T-helper 17 cell (primary cell): ENCODE measurements around the gene GFRA1. TPM values are rescaled to one million over a fixed set of nuclear protein-coding genes. Genes with fewer than 3 reads are reported as not detected.
A peak's percentile ranks its signal among the peaks of the same experiment; 100 is the strongest.

Experiments
- ATAC-seq: fragments of 150-1000 bp; cut with Tn5 transposase; 2 replicates; pipeline ENCODE4 v1.10.0; 2021; ENCODE audit warnings: mild to moderate bottlenecking, moderate library complexity
- DNase-seq, 3 donors: peaks; one replicate each; pipeline versions ENCODE4 v3.0.0 to v3.0.0-alpha.2; 2020 to 2021
- H3K9me3 ChIP-seq: one replicate; pipeline ENCODE4 v1.7.0; 2013; ENCODE audit warnings: low read length, mild to moderate bottlenecking; ENCODE audit not compliant: control insufficient read depth, poor library complexity, severe bottlenecking
- H3K27ac Mint-ChIP-seq: one replicate; pipeline ENCODE4 v1.8.0; 2022; ENCODE audit warnings: mild to moderate bottlenecking, moderate library complexity, mixed read lengths
- H3K27me3 Mint-ChIP-seq: one replicate; pipeline ENCODE4 v1.8.0; 2022; ENCODE audit warnings: mixed read lengths
- H3K36me3 Mint-ChIP-seq: one replicate; pipeline ENCODE4 v1.8.0; 2022; ENCODE audit warnings: low read depth, mixed read lengths
- H3K4me1 Mint-ChIP-seq: one replicate; pipeline ENCODE4 v1.8.0; 2022; ENCODE audit warnings: mild to moderate bottlenecking, mixed read lengths
- H3K4me3 Mint-ChIP-seq: one replicate; pipeline ENCODE4 v1.8.0; 2022; ENCODE audit warnings: mild to moderate bottlenecking, moderate library complexity, mixed read lengths
- total RNA-seq, 4 donors: library from RNA in 2 of 4; stranded (reverse) in 2 of 4; gene quantifications; one replicate each; pipeline ENCODE4 v1.2.3 and lab custom pipeline; 2022 to 2026

The GFRA1 gene
- not detected for total RNA-seq
- total RNA-seq (lab: John Stamatoyannopoulos, UW) = 0 to 0.58 reads per million in 2 donors

- no peak within 1 kb of the TSS for H3K27ac Mint-ChIP-seq
- peaks cover 67% of the 10 kb centered on the region for H3K27me3 Mint-ChIP-seq
- peaks cover 5% of the 10 kb centered on the region for H3K36me3 Mint-ChIP-seq
- no peaks in the 10 kb centered on the region for H3K9me3 ChIP-seq
- ATAC-seq (no peak), DNase-seq (no peak)
- peaks cover 4% of the 10 kb centered on the region for H3K4me1 Mint-ChIP-seq
- peak within 1 kb of the TSS; percentile 85 for H3K4me3 Mint-ChIP-seq
Measured at GRCh38 chr10:116272440-116273283, at the start of gene GFRA1. TSS of gene GFRA1 (minus strand) at chr10:116273206. CDS start at chr10:116272029, 1,177 bp downstream.

- DNase-seq = no peak
- no peaks in the 10 kb centered on the region for H3K4me1 Mint-ChIP-seq
- H3K4me3 Mint-ChIP-seq = no peak overlapping the region
- no peak overlapping the region for H3K27ac Mint-ChIP-seq
- no peaks in the 10 kb centered on the region for H3K36me3 Mint-ChIP-seq
- no peaks in the 10 kb centered on the region for H3K9me3 ChIP-seq
- H3K27me3 Mint-ChIP-seq = no peaks in the 10 kb centered on the region
- no peak for ATAC-seq
Measured at GRCh38 chr10:116316503-116316902, 43.5 kb upstream of the GFRA1 start.

GRCh38 chr10:116312548-116312947 lies 39.5 kb upstream of the GFRA1 start:
- no peaks in the 10 kb centered on the region for H3K9me3 ChIP-seq
- Mint-ChIP-seq H3K4me1 (no peaks in the 10 kb centered on the region), H3K36me3 (no peaks in the 10 kb centered on the region), H3K27ac (no peak overlapping the region), H3K4me3 (no peak overlapping the region), H3K27me3 (no peaks in the 10 kb centered on the region)
- ATAC-seq (no peak), DNase-seq (no peak)

- no peaks in the 10 kb centered on the region for H3K9me3 ChIP-seq
- Mint-ChIP-seq H3K27ac (no peak overlapping the region), H3K4me3 (no peak overlapping the region), H3K36me3 (no peaks in the 10 kb centered on the region), H3K4me1 (no peaks in the 10 kb centered on the region), H3K27me3 (no peaks in the 10 kb centered on the region)
- no peak for ATAC-seq
- no peak for DNase-seq
Measured at GRCh38 chr10:116311706-116312490, 38.9 kb upstream of the GFRA1 start.

- no peak for ATAC-seq
- no peaks in the 10 kb centered on the region for H3K4me1 Mint-ChIP-seq
- H3K4me3 Mint-ChIP-seq = no peak overlapping the region
- no peak for DNase-seq
- no peak overlapping the region for H3K27ac Mint-ChIP-seq
- H3K36me3 Mint-ChIP-seq = no peaks in the 10 kb centered on the region
- no peaks in the 10 kb centered on the region for H3K9me3 ChIP-seq
- no peaks in the 10 kb centered on the region for H3K27me3 Mint-ChIP-seq
Measured at GRCh38 chr10:116311016-116311415, 38.0 kb upstream of the GFRA1 start.

- Mint-ChIP-seq H3K4me1 (no peaks in the 10 kb centered on the region), H3K4me3 (no peak overlapping the region), H3K27ac (no peak overlapping the region), H3K27me3 (no peaks in the 10 kb centered on the region), H3K36me3 (no peaks in the 10 kb centered on the region)
- no peak for DNase-seq
- ATAC-seq = no peak
- no peaks in the 10 kb centered on the region for H3K9me3 ChIP-seq
Measured at GRCh38 chr10:116307455-116307854, 34.4 kb upstream of the GFRA1 start.

GRCh38 chr10:116306847-116307246 lies 33.8 kb upstream of the GFRA1 start:
- no peak for ATAC-seq
- H3K4me1 Mint-ChIP-seq = no peaks in the 10 kb centered on the region
- no peak for DNase-seq
- no peaks in the 10 kb centered on the region for H3K27me3 Mint-ChIP-seq
- H3K9me3 ChIP-seq = no peaks in the 10 kb centered on the region
- H3K36me3 Mint-ChIP-seq = no peaks in the 10 kb centered on the region
- H3K4me3 Mint-ChIP-seq = no peak overlapping the region
- no peak overlapping the region for H3K27ac Mint-ChIP-seq

GRCh38 chr10:116304923-116305322 lies 31.9 kb upstream of the GFRA1 start:
- Mint-ChIP-seq H3K27me3 (no peaks in the 10 kb centered on the region), H3K27ac (no peak overlapping the region), H3K36me3 (no peaks in the 10 kb centered on the region), H3K4me1 (no peaks in the 10 kb centered on the region), H3K4me3 (no peak overlapping the region)
- DNase-seq = no peak
- H3K9me3 ChIP-seq = no peaks in the 10 kb centered on the region
- no peak for ATAC-seq

- Mint-ChIP-seq H3K27ac (no peak overlapping the region), H3K4me3 (no peak overlapping the region), H3K4me1 (no peaks in the 10 kb centered on the region), H3K27me3 (no peaks in the 10 kb centered on the region), H3K36me3 (no peaks in the 10 kb centered on the region)
- no peak for DNase-seq
- H3K9me3 ChIP-seq = no peaks in the 10 kb centered on the region
- no peak for ATAC-seq
Measured at GRCh38 chr10:116300542-116300941, 27.5 kb upstream of the GFRA1 start.

GRCh38 chr10:116298586-116298985 lies 25.6 kb upstream of the GFRA1 start:
- ATAC-seq = no peak

GRCh38 chr10:116296291-116296721 lies 23.3 kb upstream of the GFRA1 start:
- H3K27ac Mint-ChIP-seq = no peak overlapping the region
- no peak overlapping the region for H3K4me3 Mint-ChIP-seq
- no peak for ATAC-seq
- no peak for DNase-seq
- H3K4me1 Mint-ChIP-seq = no peaks in the 10 kb centered on the region
- no peaks in the 10 kb centered on the region for H3K27me3 Mint-ChIP-seq
- no peaks in the 10 kb centered on the region for H3K9me3 ChIP-seq
- no peaks in the 10 kb centered on the region for H3K36me3 Mint-ChIP-seq

More at GRCh38 chr10:116298586-116298985, 25.6 kb upstream of the GFRA1 start:
- no peaks in the 10 kb centered on the region for H3K4me1 Mint-ChIP-seq
- no peak overlapping the region for H3K27ac Mint-ChIP-seq
- no peak overlapping the region for H3K4me3 Mint-ChIP-seq
- no peaks in the 10 kb centered on the region for H3K27me3 Mint-ChIP-seq
- DNase-seq = no peak
- H3K9me3 ChIP-seq = no peaks in the 10 kb centered on the region
- H3K36me3 Mint-ChIP-seq = no peaks in the 10 kb centered on the region

GRCh38 chr10:116292493-116292892 lies 19.5 kb upstream of the GFRA1 start:
- H3K9me3 ChIP-seq = no peaks in the 10 kb centered on the region
- ATAC-seq (no peak), DNase-seq (no peak)
- H3K4me1 Mint-ChIP-seq = no peaks in the 10 kb centered on the region
- no peak overlapping the region for H3K27ac Mint-ChIP-seq
- no peaks in the 10 kb centered on the region for H3K27me3 Mint-ChIP-seq
- H3K36me3 Mint-ChIP-seq = no peaks in the 10 kb centered on the region
- H3K4me3 Mint-ChIP-seq = no peak overlapping the region

- Mint-ChIP-seq H3K4me3 (no peak overlapping the region), H3K27me3 (no peaks in the 10 kb centered on the region), H3K4me1 (no peaks in the 10 kb centered on the region), H3K27ac (no peak overlapping the region), H3K36me3 (no peaks in the 10 kb centered on the region)
- H3K9me3 ChIP-seq = no peaks in the 10 kb centered on the region
- ATAC-seq = no peak
- DNase-seq = no peak
Measured at GRCh38 chr10:116289652-116290051, 16.6 kb upstream of the GFRA1 start.
